ENCODE data around the gene MRPL3. TPM values are rescaled to one million over a fixed set of nuclear protein-coding genes. Genes with fewer than 3 reads are reported as not detected.

The MRPL3 gene
- polyA plus RNA-seq, 2 of the 4 experiments (the other 2 are of a cell fraction) = 108 to 215 TPM

Small RNA genes within 50 kb of the gene (small RNA-seq; reads per million reads assigned to genes)
- gene AC107027.2 (0 reads per million in 6 experiments), gene SNORA58 (3.5 to 30.5 (median 7.1) reads per million in 6 experiments)

Other genes starting within 250 kb of the MRPL3 start
- 5.6 and 8.2 TPM in 2 replicates for gene NUDT16, start 121.2 kb downstream of the MRPL3 start, polyA plus RNA-seq (2011; rRNA removed)
- 9.2 to 11.2 TPM (median 10.7 TPM) in 3 replicates for gene NUDT16, start 121.2 kb downstream of the MRPL3 start, polyA plus RNA-seq (2017; fragmentation: RNase III; extraction: RNeasy Plus Mini Kit Qiagen cat#74134 plus additional on column Dnase treatment)

Measured in A549 (cell line).